Activated CD4-positive, alpha-beta T cell treated with anti-CD3 and anti-CD28 coated beads for 36 hours (primary cell): Measurements from ENCODE around the gene CADM2. TPM values are rescaled to one million over a fixed set of nuclear protein-coding genes. Genes with fewer than 3 reads are reported as not detected.

ENCODE experiments used
- ATAC-seq: fragments of 200-7000 bp; cut with Tn5 transposase; one replicate; pipeline ENCODE4 v1.10.0; 2021; ENCODE audit warnings: mild to moderate bottlenecking, moderate library complexity
- CTCF ChIA-PET: fragments of 350-600 bp; sonication (Branson Sonifier 250); formaldehyde crosslinking; loops from one replicate; lab custom pipeline; 2021; ENCODE audit warnings: antibody characterized with exemption; lab: Charles Lee
- POLR2A ChIA-PET: fragments of 350-600 bp; sonication (Branson Sonifier 250); formaldehyde crosslinking; loops from one replicate; lab custom pipeline; 2021; ENCODE audit warnings: antibody characterized with exemption, inconsistent platforms; lab: Charles Lee
- DNase-seq: peaks from one replicate; pipeline ENCODE4 v3.0.0-alpha.2; 2020
- H3K27ac Mint-ChIP-seq: one replicate; pipeline ENCODE4 v1.8.0; 2021; ENCODE audit warnings: mixed read lengths
- H3K27me3 Mint-ChIP-seq: one replicate; pipeline ENCODE4 v1.8.0; 2021; ENCODE audit warnings: mixed read lengths
- H3K36me3 Mint-ChIP-seq: one replicate; pipeline ENCODE4 v1.8.0; 2021; ENCODE audit warnings: low read depth, mixed read lengths
- H3K4me1 Mint-ChIP-seq: one replicate; pipeline ENCODE4 v1.8.0; 2021; ENCODE audit warnings: mixed read lengths
- H3K4me3 Mint-ChIP-seq: one replicate; pipeline ENCODE4 v1.8.0; 2021; ENCODE audit warnings: mild to moderate bottlenecking, moderate library complexity, mixed read lengths
- H3K9me3 Mint-ChIP-seq: one replicate; pipeline ENCODE4 v1.8.0; 2021; ENCODE audit warnings: low read depth, mixed read lengths
- intact Hi-C, 2 experiments: fragments of 100-400 bp; cut with DNase I in 1 of 2; cut with micrococcal nuclease in 1 of 2; formaldehyde crosslinking; loops; one replicate each; pipeline versions ENCODE4 v1.14.2 to v1.15.1; 2022 to 2024; cut with DNase I, micrococcal nuclease
- total RNA-seq, 2 experiments: library from RNA; stranded (reverse); gene quantifications; one replicate each; pipeline ENCODE4 v1.2.3, GENCODE V29; 2021

CADM2 gene
- total RNA-seq, 2 experiments from 2014 or later: 0.05 to 0.14 TPM

DNA sequence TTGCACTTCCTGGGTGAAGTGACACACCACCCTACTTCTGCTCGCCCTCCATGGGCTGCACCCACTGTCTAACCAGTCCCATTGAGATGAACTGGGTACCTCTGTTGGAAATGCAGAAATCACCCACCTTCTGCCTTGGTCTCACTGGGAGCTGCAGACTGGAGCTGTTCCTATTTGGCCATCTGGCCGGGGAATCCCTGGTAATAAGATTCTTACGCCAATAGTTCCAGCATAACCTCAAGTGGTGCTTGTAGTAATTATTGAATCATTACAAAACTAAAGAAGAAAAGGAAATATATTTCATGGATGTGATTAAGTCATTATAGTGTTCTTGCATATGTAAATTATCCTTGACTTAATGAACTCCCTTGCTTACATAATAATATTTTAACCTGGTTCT lies 841.9 kb downstream of the CADM2 start:
- intact Hi-C loops: no loop called here
- Mint-ChIP-seq H3K9me3 (peaks cover 5% of the 10 kb centered on the region), H3K27me3 (no peaks in the 10 kb centered on the region), H3K4me3 (no peak overlapping the region), H3K27ac (no peak overlapping the region), H3K36me3 (no peaks in the 10 kb centered on the region), H3K4me1 (no peaks in the 10 kb centered on the region)
- DNase-seq (no peak), ATAC-seq (no peak)
- POLR2A ChIA-PET: no interaction called here
- CTCF ChIA-PET: no interaction called here

DNA sequence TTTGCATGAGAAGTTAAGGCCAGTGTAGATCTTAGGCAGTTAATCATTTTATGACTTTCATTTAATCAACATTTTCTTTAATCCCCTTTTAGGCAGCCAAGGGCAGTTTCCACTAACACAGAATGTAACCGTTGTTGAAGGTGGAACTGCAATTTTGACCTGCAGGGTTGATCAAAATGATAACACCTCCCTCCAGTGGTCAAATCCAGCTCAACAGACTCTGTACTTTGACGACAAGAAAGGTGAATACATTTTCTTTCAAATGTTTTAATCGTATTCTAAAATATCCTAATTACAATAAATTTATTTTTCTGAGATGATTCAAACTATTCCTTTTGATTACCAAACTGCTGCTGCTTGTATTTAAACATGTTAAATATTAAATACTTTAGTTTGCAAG lies 843.2 kb downstream of the CADM2 start:
- ChIA-PET POLR2A (no interaction called here), CTCF (no interaction called here)
- Mint-ChIP-seq H3K27ac (no peak overlapping the region), H3K27me3 (no peaks in the 10 kb centered on the region), H3K36me3 (no peaks in the 10 kb centered on the region), H3K9me3 (peaks cover 5% of the 10 kb centered on the region), H3K4me1 (no peaks in the 10 kb centered on the region), H3K4me3 (no peak overlapping the region)
- ATAC-seq (no peak), DNase-seq (no peak)
- intact Hi-C loops: no loop called here

DNA sequence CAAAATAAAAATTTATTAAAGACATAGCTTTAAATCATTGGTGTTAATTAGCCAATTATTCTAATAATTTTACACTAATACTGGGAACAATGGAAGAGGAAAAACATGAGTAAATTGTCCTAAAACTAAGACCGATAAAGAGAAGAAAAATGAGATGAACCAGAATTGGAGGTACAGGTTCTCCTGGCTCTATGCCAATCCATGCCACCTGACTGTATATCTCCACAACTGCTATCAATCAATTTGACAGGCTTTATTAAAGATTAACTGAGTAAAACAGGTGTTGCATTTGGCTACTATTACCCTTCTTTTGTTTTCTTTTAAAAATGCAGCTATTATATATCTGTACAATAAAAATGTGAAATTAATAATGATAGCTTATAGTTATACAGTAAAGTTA lies 850.0 kb downstream of the CADM2 start:
- CTCF ChIA-PET: no interaction called here
- H3K27ac Mint-ChIP-seq: no peak overlapping the region
- no peak overlapping the region for H3K4me3 Mint-ChIP-seq
- H3K4me1 Mint-ChIP-seq: no peaks in the 10 kb centered on the region
- intact Hi-C loops: no loop called here
- ATAC-seq (no peak), DNase-seq (no peak)
- H3K27me3 Mint-ChIP-seq: no peaks in the 10 kb centered on the region
- peaks cover 4% of the 10 kb centered on the region for H3K9me3 Mint-ChIP-seq
- H3K36me3 Mint-ChIP-seq: no peaks in the 10 kb centered on the region
- POLR2A ChIA-PET: no interaction called here

GRCh38 chr3:85821130-85821756 lies 862.5 kb downstream of the CADM2 start:
- Mint-ChIP-seq H3K9me3 (peaks cover 2% of the 10 kb centered on the region), H3K4me3 (no peak overlapping the region), H3K27ac (no peak overlapping the region), H3K27me3 (no peaks in the 10 kb centered on the region), H3K36me3 (no peaks in the 10 kb centered on the region), H3K4me1 (no peaks in the 10 kb centered on the region)
- intact Hi-C loops: loop anchor here in 1 of 2 experiments (2.0 kb wide), 1 partner anchor 742 kb away; no protein-coding TSS in a partner anchor
- ChIA-PET CTCF (no interaction called here), POLR2A (no interaction called here)
- ATAC-seq (no peak), DNase-seq (peak; percentile 16)

DNA sequence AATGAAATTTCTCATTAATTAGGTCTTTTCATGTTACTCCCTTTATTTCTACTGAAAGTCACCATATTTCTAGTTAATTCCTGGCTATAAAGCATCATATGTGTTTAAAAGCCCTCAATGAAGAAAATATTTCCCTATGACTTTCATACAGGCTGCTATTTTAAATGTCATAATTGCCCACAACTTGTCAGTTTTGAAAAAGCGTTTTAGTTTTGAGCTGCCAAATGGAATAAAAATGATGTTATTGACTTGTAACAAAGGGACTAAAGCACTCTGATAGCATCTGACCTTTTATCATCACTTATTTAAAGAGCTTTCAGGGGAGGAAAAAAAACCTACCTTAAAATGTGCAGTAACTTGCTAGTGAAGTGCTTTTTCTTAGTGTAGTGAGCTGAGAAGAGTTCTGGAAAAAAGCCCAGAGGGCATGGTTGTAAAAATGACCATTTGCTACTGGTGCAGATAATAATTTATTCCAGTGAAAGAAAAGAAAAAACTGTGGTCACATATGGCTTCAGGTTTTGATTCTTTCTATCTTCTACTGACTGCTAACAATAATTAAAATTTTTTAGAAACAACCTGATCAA lies 877.2 kb downstream of the CADM2 start:
- intact Hi-C loops: no loop called here
- CTCF ChIA-PET: no interaction called here
- no peak overlapping the region for H3K27ac Mint-ChIP-seq
- POLR2A ChIA-PET: no interaction called here
- no peaks in the 10 kb centered on the region for H3K36me3 Mint-ChIP-seq
- no peaks in the 10 kb centered on the region for H3K9me3 Mint-ChIP-seq
- H3K27me3 Mint-ChIP-seq: no peaks in the 10 kb centered on the region
- H3K4me3 Mint-ChIP-seq: no peak overlapping the region
- ATAC-seq: no peak
- no peaks in the 10 kb centered on the region for H3K4me1 Mint-ChIP-seq
- DNase-seq: no peak

DNA sequence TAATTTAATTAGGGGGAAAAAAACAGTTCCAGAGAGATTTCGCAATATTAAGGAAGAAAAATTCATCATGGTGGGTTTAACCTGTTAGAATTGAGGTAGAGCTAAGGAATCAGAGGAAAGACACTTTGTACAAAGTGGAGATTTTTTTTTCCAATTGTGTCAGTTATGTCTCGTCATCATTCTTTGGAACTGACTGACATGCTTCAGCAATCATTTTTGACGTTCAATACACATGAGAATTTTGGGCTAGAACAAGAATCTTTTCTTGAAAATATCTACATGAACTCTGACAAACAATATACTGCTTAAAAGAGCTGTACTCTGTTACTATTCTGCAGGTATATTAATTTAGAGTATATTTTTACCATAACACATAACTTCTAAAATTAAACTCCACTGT lies 878.6 kb downstream of the CADM2 start:
- H3K27ac Mint-ChIP-seq: no peak overlapping the region
- no peaks in the 10 kb centered on the region for H3K36me3 Mint-ChIP-seq
- CTCF ChIA-PET: no interaction called here
- ATAC-seq (no peak), DNase-seq (no peak)
- no peaks in the 10 kb centered on the region for H3K4me1 Mint-ChIP-seq
- POLR2A ChIA-PET: no interaction called here
- H3K27me3 Mint-ChIP-seq: no peaks in the 10 kb centered on the region
- intact Hi-C loops: no loop called here
- H3K4me3 Mint-ChIP-seq: no peak overlapping the region
- no peaks in the 10 kb centered on the region for H3K9me3 Mint-ChIP-seq

- no peak for ATAC-seq
- ChIA-PET POLR2A (no interaction called here), CTCF (interaction anchor here (1.2 kb wide), 1 partner anchor 8 kb away, joined by 3 read pairs; no protein-coding TSS in a partner anchor)
- Mint-ChIP-seq H3K27ac (no peak overlapping the region), H3K4me1 (no peaks in the 10 kb centered on the region), H3K27me3 (no peaks in the 10 kb centered on the region), H3K4me3 (no peak overlapping the region), H3K9me3 (no peaks in the 10 kb centered on the region), H3K36me3 (no peaks in the 10 kb centered on the region)
- intact Hi-C loops: no loop called here
- DNase-seq: no peak
These were observed 880.1 kb downstream of the CADM2 start for GRCh38 chr3:85838921-85839320.

GRCh38 chr3:85842081-85842480 lies 883.3 kb downstream of the CADM2 start:
- H3K36me3 Mint-ChIP-seq: no peaks in the 10 kb centered on the region
- POLR2A ChIA-PET: no interaction called here
- H3K4me1 Mint-ChIP-seq: no peaks in the 10 kb centered on the region
- no peak overlapping the region for H3K4me3 Mint-ChIP-seq
- no peaks in the 10 kb centered on the region for H3K9me3 Mint-ChIP-seq
- H3K27me3 Mint-ChIP-seq: no peaks in the 10 kb centered on the region
- no peak for ATAC-seq
- DNase-seq: no peak
- intact Hi-C loops: no loop called here
- CTCF ChIA-PET: no interaction called here
- H3K27ac Mint-ChIP-seq: no peak overlapping the region

- no peak overlapping the region for H3K27ac Mint-ChIP-seq
- ChIA-PET POLR2A (no interaction called here), CTCF (interaction anchor here (0.9 kb wide), 1 partner anchor 9 kb away, joined by 3 read pairs; no protein-coding TSS in a partner anchor)
- no peaks in the 10 kb centered on the region for H3K27me3 Mint-ChIP-seq
- H3K4me3 Mint-ChIP-seq: no peak overlapping the region
- no peaks in the 10 kb centered on the region for H3K36me3 Mint-ChIP-seq
- ATAC-seq (no peak), DNase-seq (no peak)
- intact Hi-C loops: no loop called here
- H3K4me1 Mint-ChIP-seq: no peaks in the 10 kb centered on the region
- no peaks in the 10 kb centered on the region for H3K9me3 Mint-ChIP-seq
These were observed 888.2 kb downstream of the CADM2 start for GRCh38 chr3:85846940-85847339.

GRCh38 chr3:85851071-85851470 lies 892.3 kb downstream of the CADM2 start:
- no peak overlapping the region for H3K27ac Mint-ChIP-seq

GRCh38 chr3:85853805-85854204 lies 895.0 kb downstream of the CADM2 start:
- H3K4me1 Mint-ChIP-seq: no peaks in the 10 kb centered on the region
- DNase-seq: no peak
- no peak overlapping the region for H3K4me3 Mint-ChIP-seq
- no peaks in the 10 kb centered on the region for H3K36me3 Mint-ChIP-seq
- intact Hi-C loops: no loop called here
- H3K27ac Mint-ChIP-seq: no peak overlapping the region
- ATAC-seq: no peak
- H3K27me3 Mint-ChIP-seq: no peaks in the 10 kb centered on the region
- no peaks in the 10 kb centered on the region for H3K9me3 Mint-ChIP-seq
- ChIA-PET CTCF (no interaction called here), POLR2A (no interaction called here)

More at GRCh38 chr3:85851071-85851470, 892.3 kb downstream of the CADM2 start:
- ChIA-PET CTCF (no interaction called here), POLR2A (no interaction called here)
- H3K27me3 Mint-ChIP-seq: no peaks in the 10 kb centered on the region
- no peak for ATAC-seq
- no peak overlapping the region for H3K4me3 Mint-ChIP-seq
- no peaks in the 10 kb centered on the region for H3K36me3 Mint-ChIP-seq
- no peaks in the 10 kb centered on the region for H3K4me1 Mint-ChIP-seq
- intact Hi-C loops: no loop called here
- no peaks in the 10 kb centered on the region for H3K9me3 Mint-ChIP-seq
- DNase-seq: no peak

DNA sequence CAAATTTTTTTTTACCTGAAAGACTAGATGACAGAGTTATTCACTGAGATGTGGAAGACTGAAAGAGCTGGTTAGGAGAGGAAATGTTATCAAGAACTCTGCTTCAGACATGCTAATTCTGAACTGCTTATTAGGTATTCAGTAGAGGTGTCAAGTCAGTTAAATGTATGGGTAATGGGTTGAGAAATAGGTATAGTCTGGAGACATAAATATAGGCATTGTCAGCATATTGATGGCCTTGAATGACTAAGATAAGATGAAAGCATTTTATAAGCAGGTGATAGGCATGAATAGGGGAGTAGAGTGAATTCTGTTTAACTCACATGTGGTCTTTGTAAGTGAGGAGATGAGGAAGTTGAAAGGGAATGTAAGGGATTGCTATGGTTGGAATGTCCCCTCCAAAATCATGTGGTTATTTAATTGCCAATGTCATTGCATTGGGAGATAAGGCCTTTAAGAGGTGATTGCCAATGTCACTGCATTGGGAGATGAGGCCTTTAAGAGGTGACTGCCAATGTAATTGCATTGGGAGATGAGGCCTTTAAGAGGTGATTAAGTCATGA lies 904.2 kb downstream of the CADM2 start:
- peaks cover 13% of the 10 kb centered on the region for H3K9me3 Mint-ChIP-seq
- no peak for DNase-seq
- no peaks in the 10 kb centered on the region for H3K36me3 Mint-ChIP-seq
- H3K4me1 Mint-ChIP-seq: no peaks in the 10 kb centered on the region
- intact Hi-C loops: no loop called here
- H3K4me3 Mint-ChIP-seq: no peak overlapping the region
- H3K27ac Mint-ChIP-seq: no peak overlapping the region
- no peak for ATAC-seq
- CTCF ChIA-PET: no interaction called here
- no peaks in the 10 kb centered on the region for H3K27me3 Mint-ChIP-seq
- POLR2A ChIA-PET: no interaction called here
